H9 (cell line): Measurements from ENCODE around the gene NSD1. TPM values are rescaled to one million over a fixed set of nuclear protein-coding genes. Genes with fewer than 3 reads are reported as not detected.

Experiments used
- DNase-seq: peaks from one replicate; pipeline ENCODE4 v3.0.0-alpha.2; 2017
- H2AFZ ChIP-seq: one replicate; pipeline ENCODE4 v1.6.1; 2013; ENCODE audit warnings: mild to moderate bottlenecking, low read length, control low read depth, moderate library complexity
- H2AK5ac ChIP-seq: 2 replicates; pipeline ENCODE4 v1.6.1; 2013; ENCODE audit warnings: low read length, control low read depth, mixed read lengths; ENCODE audit not compliant: insufficient read length
- H2BK120ac ChIP-seq: one replicate; pipeline ENCODE4 v1.6.1; 2013; ENCODE audit warnings: low read depth, mild to moderate bottlenecking, low read length, control low read depth, inconsistent platforms; ENCODE audit not compliant: poor library complexity, severe bottlenecking
- H2BK12ac ChIP-seq: 2 replicates; pipeline ENCODE4 v1.6.1; 2013; ENCODE audit warnings: low read length, control low read depth, mixed read lengths, low read depth; ENCODE audit not compliant: insufficient read length
- H2BK15ac ChIP-seq: 2 replicates; pipeline ENCODE4 v1.6.1; 2013; ENCODE audit warnings: low read depth, low read length, control low read depth
- H2BK20ac ChIP-seq: one replicate; pipeline ENCODE4 v1.6.1; 2013; ENCODE audit warnings: low read depth, mild to moderate bottlenecking, low read length, control low read depth, inconsistent platforms; ENCODE audit not compliant: poor library complexity, severe bottlenecking
- H2BK5ac ChIP-seq: 2 replicates; pipeline ENCODE4 v1.6.1; 2013; ENCODE audit warnings: low read length, control low read depth, mixed read lengths; ENCODE audit not compliant: insufficient read length
- H3K14ac ChIP-seq: 2 replicates; pipeline ENCODE4 v1.6.1; 2013; ENCODE audit warnings: low read length, control low read depth; ENCODE audit not compliant: insufficient read depth
- H3K18ac ChIP-seq: 2 replicates; pipeline ENCODE4 v1.6.1; 2013; ENCODE audit warnings: low read depth, mild to moderate bottlenecking, mixed read lengths, low read length, control low read depth; ENCODE audit not compliant: insufficient read length
- H3K23ac ChIP-seq: 2 replicates; pipeline ENCODE4 v1.6.1; 2013; ENCODE audit warnings: low read length, control low read depth, mixed read lengths, low read depth; ENCODE audit not compliant: insufficient read length
- H3K23me2 ChIP-seq: 2 replicates; pipeline ENCODE4 v1.6.1; 2013; ENCODE audit warnings: low read depth, mild to moderate bottlenecking, mixed read lengths, low read length, control low read depth; ENCODE audit not compliant: insufficient read length, poor library complexity, severe bottlenecking
- H3K27ac ChIP-seq: 2 replicates; pipeline ENCODE4 v1.5.1; 2013; ENCODE audit warnings: low read length, control low read depth, mixed read lengths, low read depth; ENCODE audit not compliant: insufficient read length
- H3K27me3 ChIP-seq: 2 replicates; pipeline ENCODE4 v1.6.1; 2013; ENCODE audit warnings: low read length, control low read depth, inconsistent platforms; ENCODE audit not compliant: insufficient read depth
- H3K4ac ChIP-seq: 2 replicates; pipeline ENCODE4 v1.6.1; 2013; ENCODE audit warnings: low read depth, mild to moderate bottlenecking, control low read depth, inconsistent platforms, low read length, moderate library complexity
- H3K4me1 ChIP-seq: 2 replicates; pipeline ENCODE4 v1.6.1; 2013; ENCODE audit warnings: low read length, control low read depth, inconsistent platforms; ENCODE audit not compliant: insufficient read depth
- H3K4me2 ChIP-seq: 2 replicates; pipeline ENCODE4 v1.6.1; 2013; ENCODE audit warnings: low read length, control low read depth, mixed read lengths; ENCODE audit not compliant: insufficient read length, insufficient read depth
- H3K56ac ChIP-seq: 2 replicates; pipeline ENCODE4 v1.6.1; 2013; ENCODE audit warnings: low read depth, mild to moderate bottlenecking, mixed read lengths, low read length, control low read depth; ENCODE audit not compliant: insufficient read length
- H3K79me1 ChIP-seq: 2 replicates; pipeline ENCODE4 v1.6.1; 2013; ENCODE audit warnings: low read depth, mild to moderate bottlenecking, moderate library complexity, low read length, control low read depth, inconsistent platforms; ENCODE audit not compliant: insufficient read depth, poor library complexity, severe bottlenecking
- H3K79me2 ChIP-seq: 2 replicates; pipeline ENCODE4 v1.6.1; 2013; ENCODE audit warnings: low read length, control low read depth, inconsistent platforms; ENCODE audit not compliant: insufficient read depth
- H3K9ac ChIP-seq: 2 replicates; pipeline ENCODE4 v1.6.1; 2013; ENCODE audit warnings: low read length, control low read depth, mixed read lengths; ENCODE audit not compliant: insufficient read length; ENCODE audit errors: extremely low read depth
- H3K9me3 ChIP-seq: one replicate; pipeline ENCODE4 v1.6.1; 2013; ENCODE audit warnings: low read depth, low read length, inconsistent platforms; ENCODE audit not compliant: control insufficient read depth
- H3T11ph ChIP-seq: one replicate; pipeline ENCODE4 v1.6.1; 2013; ENCODE audit warnings: mild to moderate bottlenecking, low read length, control low read depth, inconsistent platforms
- H4K20me1 ChIP-seq: one replicate; pipeline ENCODE4 v1.6.1; 2013; ENCODE audit not compliant: control insufficient read depth, insufficient read length, insufficient read depth
- H4K5ac ChIP-seq: 2 replicates; pipeline ENCODE4 v1.6.1; 2013; ENCODE audit warnings: low read depth, mild to moderate bottlenecking, mixed read lengths, low read length, control low read depth; ENCODE audit not compliant: insufficient read length
- H4K8ac ChIP-seq: replicated peaks from 2 replicates; pipeline ENCODE4 v1.6.1; 2013; ENCODE audit warnings: low read length, control low read depth, mixed read lengths, low read depth; ENCODE audit not compliant: insufficient read length
- H4K91ac ChIP-seq: 2 replicates; pipeline ENCODE4 v1.6.1; 2013; ENCODE audit warnings: low read depth, mild to moderate bottlenecking, moderate library complexity, mixed read lengths, low read length, control low read depth; ENCODE audit not compliant: insufficient read length
- H3K27ac Mint-ChIP-seq, 3 experiments: 2 replicates in 2 of 3; 3 replicates in 1 of 3; pipeline ENCODE4 v1.8.0; 2020 to 2021; ENCODE audit warnings: mixed read lengths in 3 of 3, mild to moderate bottlenecking in 1 of 3, moderate library complexity in 1 of 3
- H3K27me3 Mint-ChIP-seq: 2 replicates; pipeline ENCODE4 v1.8.0; 2021; ENCODE audit warnings: low read depth, mild to moderate bottlenecking, moderate library complexity, mixed read lengths
- H3K36me3 Mint-ChIP-seq, 3 experiments: 2 replicates in 2 of 3; 3 replicates in 1 of 3; pipeline ENCODE4 v1.8.0; 2020 to 2021; ENCODE audit warnings: low read depth in 3 of 3, mixed read lengths in 3 of 3; ENCODE audit not compliant: insufficient read depth in 1 of 3
- H3K4me1 Mint-ChIP-seq, 2 experiments: 2 replicates each; pipeline ENCODE4 v1.8.0; 2020; ENCODE audit warnings: mixed read lengths in 2 of 2
- H3K4me3 Mint-ChIP-seq, 2 experiments: 2 replicates in 1 of 2; 3 replicates in 1 of 2; pipeline ENCODE4 v1.8.0; 2020 to 2021; ENCODE audit warnings: mild to moderate bottlenecking in 2 of 2, mixed read lengths in 2 of 2, moderate library complexity in 1 of 2
- H3K9me3 Mint-ChIP-seq, 2 experiments: 2 replicates in 1 of 2; 3 replicates in 1 of 2; pipeline ENCODE4 v1.8.0; 2020; ENCODE audit warnings: mild to moderate bottlenecking in 2 of 2, mixed read lengths in 2 of 2, moderate library complexity in 1 of 2
- CTCF ChIP-seq: fragments of 200-600 bp; sonication (generic); conservative IDR thresholded peaks from 3 replicates; pipeline ENCODE4 v1.8.0; 2021; ENCODE audit warnings: antibody characterized with exemption, mild to moderate bottlenecking
- WGBS: extraction: QIAGEN DNeasy Blood & Tissue Kit; methylation state at CpG from one replicate; pipeline ENCODE4 v1.1.7; 2013; ENCODE audit warnings: missing lambda C conversion rate, low lambda C conversion rate, mixed read lengths; ENCODE audit not compliant: insufficient read length; ENCODE audit errors: extremely low coverage; 5-methylcytosine and 5-hydroxymethylcytosine counted together
- total RNA-seq: library from RNA; stranded (reverse); gene quantifications from 2 replicates; pipeline ENCODE4 v1.2.1, GENCODE V29; 2021

The NSD1 gene
- total RNA-seq, 1 experiment from 2014 or later: 213 TPM

- no peaks in the 10 kb centered on the region for H3K27me3 ChIP-seq
- H2BK15ac ChIP-seq: no peak overlapping the region
- peaks cover 24 to 70% (median 61%) of the 10 kb centered on the region in 3 experiments; a peak in 6 of 7 replicates for H3K36me3 Mint-ChIP-seq
- no peak overlapping the region for H2AK5ac ChIP-seq
- peak; percentile 64 for DNase-seq
- peaks cover 6% of the 10 kb centered on the region; the same call in 1 of the 2 replicates for H3K4me1 ChIP-seq
- no peak overlapping the region for H3T11ph ChIP-seq
- no peaks in the 10 kb centered on the region; the same call in 1 of the 2 replicates for H3K27me3 Mint-ChIP-seq
- H4K5ac ChIP-seq: no peak overlapping the region
- WGBS: no CpG with 5 or more reads among the region's 36 CpGs
- H2BK12ac ChIP-seq: no peak overlapping the region
- no peak overlapping the region for H3K56ac ChIP-seq
- H3K79me2 ChIP-seq: no peaks in the 10 kb centered on the region; the same call in 1 of the 2 replicates
- H3K4me2 ChIP-seq: no peak overlapping the region
- no peaks in the 10 kb centered on the region for H3K23me2 ChIP-seq
- no peak overlapping the region for H2BK5ac ChIP-seq
- H3K23ac ChIP-seq: no peak overlapping the region
- no peak overlapping the region for H2BK120ac ChIP-seq
- no peak overlapping the region for H2BK20ac ChIP-seq
- no peak overlapping the region for H4K8ac ChIP-seq
- H3K4ac ChIP-seq: no peak overlapping the region
- TF ChIP-seq CTCF: no peak
- no peaks in the 10 kb centered on the region for H3K9me3 ChIP-seq
- H3K79me1 ChIP-seq: no peaks in the 10 kb centered on the region
- peaks cover 9 to 17% of the 10 kb centered on the region in 2 experiments for H3K4me1 Mint-ChIP-seq
- peak overlapping the region; percentile 45 to 93 (median 87); a peak in 5 of 7 replicates for H3K27ac Mint-ChIP-seq
- H3K9me3 Mint-ChIP-seq: no peaks in the 10 kb centered on the region
- no peak overlapping the region; the same call in 1 of the 2 replicates for H3K14ac ChIP-seq
- H4K20me1 ChIP-seq: no peaks in the 10 kb centered on the region
- H4K91ac ChIP-seq: no peak overlapping the region
- H3K4me3 Mint-ChIP-seq: no peak overlapping the region
- H3K9ac ChIP-seq: no peak overlapping the region
- H3K27ac ChIP-seq: peak overlapping the region; percentile 15
- H2AFZ ChIP-seq: no peak overlapping the region
- no peak overlapping the region for H3K18ac ChIP-seq
These were observed 203.3 kb downstream of the NSD1 start for GRCh38 chr5:177336603-177337494.
